HG03045 (cell line): ENCODE measurements around the gene PTPN3.

Experiments used
- ATAC-seq: cut with Tn5 transposase; IDR thresholded peaks from one replicate; pipeline ENCODE4 v1.9.1; 2021; ENCODE audit warnings: mild to moderate bottlenecking, moderate library complexity; ENCODE audit not compliant: unreplicated experiment

Gene PTPN3

GRCh38 chr9:109507421-109507838 lies 9.3 kb upstream of the PTPN3 start:
- ATAC-seq: no peak

- no peak for ATAC-seq
These were observed 8.1 kb upstream of the PTPN3 start for GRCh38 chr9:109506097-109506712.

- no peak for ATAC-seq
These were observed 6.6 kb upstream of the PTPN3 start for GRCh38 chr9:109504689-109505088.

- no peak for ATAC-seq
These were observed 2.4 kb upstream of the PTPN3 start for GRCh38 chr9:109500421-109500974.

GRCh38 chr9:109499631-109500410 lies 1.7 kb upstream of the PTPN3 start:
- ATAC-seq: no peak

- no peak for ATAC-seq
These were observed 1.1 kb upstream of the PTPN3 start for GRCh38 chr9:109499093-109499630.

- no peak for ATAC-seq
These were observed 617 bp downstream of the PTPN3 start for GRCh38 chr9:109497226-109498153.

- no peak for ATAC-seq
These were observed 1.3 kb downstream of the PTPN3 start for GRCh38 chr9:109496841-109497225.

GRCh38 chr9:109496218-109496617 lies 1.9 kb downstream of the PTPN3 start:
- ATAC-seq: no peak

GRCh38 chr9:109493648-109494047 lies 4.5 kb downstream of the PTPN3 start:
- ATAC-seq: no peak

GRCh38 chr9:109491590-109491989 lies 6.5 kb downstream of the PTPN3 start:
- no peak for ATAC-seq

GRCh38 chr9:109488791-109489492 lies 9.2 kb downstream of the PTPN3 start:
- no peak for ATAC-seq

- ATAC-seq: no peak
These were observed 9.8 kb downstream of the PTPN3 start for GRCh38 chr9:109488351-109488750.

GRCh38 chr9:109487247-109487646 lies 10.9 kb downstream of the PTPN3 start:
- no peak for ATAC-seq

- no peak for ATAC-seq
These were observed 14.2 kb downstream of the PTPN3 start for GRCh38 chr9:109483744-109484429.

GRCh38 chr9:109482391-109482916 lies 15.7 kb downstream of the PTPN3 start:
- ATAC-seq: no peak

- ATAC-seq: no peak
These were observed 16.3 kb downstream of the PTPN3 start for GRCh38 chr9:109481856-109482255.

GRCh38 chr9:109479822-109480221 lies 18.3 kb downstream of the PTPN3 start:
- no peak for ATAC-seq

GRCh38 chr9:109478665-109479380 lies 19.3 kb downstream of the PTPN3 start:
- ATAC-seq: no peak
